OCI-LY7 (cell line): ENCODE results near the gene CCDC178. TPM values are rescaled to one million over a fixed set of nuclear protein-coding genes. Genes with fewer than 3 reads are reported as not detected.

Experiments
- BruUV-seq: library from RNA; stranded (reverse); fragments of 400-500 nt; replicated peaks from 2 replicates; lab custom pipeline; 2021; lab: Mats Ljungman, UMichigan
- CTCF ChIA-PET: fragments of 300-600 bp; sonication (Branson Sonifier 250); formaldehyde crosslinking; loops from one replicate; lab custom pipeline; 2022; ENCODE audit warnings: antibody characterized with exemption; ENCODE audit not compliant: unreplicated experiment; lab: Charles Lee
- POLR2A ChIA-PET: fragments of 300-600 bp; sonication (Branson Sonifier 250); formaldehyde crosslinking; loops from one replicate; lab custom pipeline; 2022; ENCODE audit warnings: antibody characterized with exemption; lab: Charles Lee
- DNase-seq: peaks from one replicate; pipeline ENCODE4 v3.0.0-alpha.2; 2015; ENCODE audit warnings: low spot score
- H2AFZ ChIP-seq: fragments of 200-600 bp; sonication (generic), shearing (Covaris generic); 2 replicates; pipeline ENCODE4 v1.6.1; 2014; ENCODE audit warnings: mild to moderate bottlenecking, antibody characterized with exemption, low read length, moderate library complexity
- H3K27ac ChIP-seq: fragments of 200-600 bp; sonication (generic); 2 replicates; pipeline ENCODE4 v1.5.1; 2014; ENCODE audit warnings: mixed run types, low read depth, mild to moderate bottlenecking, moderate library complexity, low read length, inconsistent platforms; ENCODE audit not compliant: poor library complexity, severe bottlenecking
- H3K36me3 ChIP-seq: fragments of 200-600 bp; sonication (generic); 2 replicates; pipeline ENCODE4 v1.6.1; 2014; ENCODE audit warnings: mild to moderate bottlenecking, antibody characterized with exemption, low read length, moderate library complexity, mixed read lengths; ENCODE audit not compliant: insufficient read depth
- H3K4me1 ChIP-seq: fragments of 200-600 bp; sonication (generic); 2 replicates; pipeline ENCODE4 v1.5.1; 2014; ENCODE audit warnings: mild to moderate bottlenecking, low read length; ENCODE audit not compliant: insufficient read depth, poor library complexity, severe bottlenecking
- H3K4me2 ChIP-seq: fragments of 200-600 bp; sonication (generic); 2 replicates; pipeline ENCODE4 v1.6.1; 2014; ENCODE audit warnings: mild to moderate bottlenecking, low read length
- H3K4me3 ChIP-seq: fragments of 200-600 bp; sonication (generic); 2 replicates; pipeline ENCODE4 v1.5.1; 2014; ENCODE audit warnings: mild to moderate bottlenecking, low read depth, low read length; ENCODE audit not compliant: poor library complexity, severe bottlenecking
- H3K79me2 ChIP-seq: fragments of 200-600 bp; sonication (generic); 2 replicates; pipeline ENCODE4 v1.6.1; 2016; ENCODE audit warnings: low read depth, mild to moderate bottlenecking, low read length, moderate library complexity, mixed read lengths; ENCODE audit not compliant: insufficient read depth
- H3K9me2 ChIP-seq: fragments of 200-600 bp; sonication (generic); 2 replicates; pipeline ENCODE4 v1.6.1; 2016; ENCODE audit warnings: mild to moderate bottlenecking, low read length, mixed read lengths; ENCODE audit not compliant: insufficient read depth
- H3K9me3 ChIP-seq: fragments of 200-600 bp; sonication (generic); 2 replicates; pipeline ENCODE4 v1.6.1; 2014; ENCODE audit warnings: mild to moderate bottlenecking, mixed run types, low read length, mixed read lengths
- H4K20me1 ChIP-seq: fragments of 200-600 bp; sonication (generic); 2 replicates; pipeline ENCODE4 v1.6.1; 2014; ENCODE audit warnings: mild to moderate bottlenecking, antibody characterized with exemption, low read length, moderate library complexity, mixed read lengths; ENCODE audit not compliant: insufficient read depth
- EZH2phosphoT487 ChIP-seq: fragments of 200-600 bp; sonication (generic); IDR thresholded peaks from 2 replicates; pipeline ENCODE4 v1.6.1; 2018; ENCODE audit warnings: low read depth, borderline replicate concordance, mild to moderate bottlenecking, mixed run types, antibody characterized with exemption, low read length, moderate library complexity, mixed read lengths
- intact Hi-C: fragments of 100-400 bp; cut with micrococcal nuclease; formaldehyde crosslinking; loops from one replicate; pipeline ENCODE4 v1.10.0; 2022; ENCODE audit not compliant: unreplicated experiment
- total RNA-seq, 2 experiments: library from RNA; depleted of rRNA in 1 of 2; stranded (reverse); fragments of >200 nt in 1 of 2; shearing (Covaris generic) in 1 of 2; gene quantifications; 2 replicates each; pipeline ENCODE4 v1.2.3, GENCODE V29; 2014 to 2022
- TF ChIP-seq, protein P1 (sequence below): fragments of 200-600 bp; sonication (generic); conservative IDR thresholded peaks from 2 replicates; pipeline ENCODE4 v1.5.1; 2014; ENCODE audit warnings: mild to moderate bottlenecking, antibody characterized with exemption, low read length, moderate library complexity, mixed read lengths

CCDC178 gene
- total RNA-seq, 2 experiments from 2014 or later, result not detected

DNA sequence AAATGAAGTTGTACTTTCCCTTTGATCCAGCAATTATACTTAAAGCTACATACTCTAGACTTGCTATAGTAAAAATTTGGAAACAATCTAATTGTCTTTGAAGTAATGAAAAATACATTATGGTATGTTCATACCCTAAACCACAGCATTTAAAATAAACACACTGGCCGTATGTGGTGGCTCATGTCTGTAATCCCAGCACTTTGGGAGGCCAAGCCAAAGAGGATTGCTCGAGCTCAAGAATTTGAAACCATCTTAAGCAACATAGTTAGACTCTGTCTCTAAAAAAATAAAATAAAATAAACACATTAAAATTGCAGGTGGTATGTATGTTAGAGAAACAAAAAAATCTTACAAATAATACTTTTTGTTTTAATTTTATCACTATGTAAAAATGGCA lies 459.6 kb downstream of the CCDC178 start:
- no peak for DNase-seq
- H3K27ac ChIP-seq, result no peak overlapping the region
- H3K9me3 ChIP-seq, result no peaks in the 10 kb centered on the region
- ChIA-PET POLR2A (interaction anchor here (0.6 kb wide), 1 partner anchor 1943 kb away, joined by 3 read pairs; no protein-coding TSS in a partner anchor), CTCF (no interaction called here)
- intact Hi-C loops, result no loop called here
- no peaks in the 10 kb centered on the region for H3K36me3 ChIP-seq
- no peak overlapping the region for H3K4me3 ChIP-seq
- H4K20me1 ChIP-seq, result no peaks in the 10 kb centered on the region
- no peaks in the 10 kb centered on the region for H3K79me2 ChIP-seq
- BruUV-seq, result no TSS peak
- H3K4me1 ChIP-seq, result peaks cover 2% of the 10 kb centered on the region
- TF ChIP-seq, protein P1, sequence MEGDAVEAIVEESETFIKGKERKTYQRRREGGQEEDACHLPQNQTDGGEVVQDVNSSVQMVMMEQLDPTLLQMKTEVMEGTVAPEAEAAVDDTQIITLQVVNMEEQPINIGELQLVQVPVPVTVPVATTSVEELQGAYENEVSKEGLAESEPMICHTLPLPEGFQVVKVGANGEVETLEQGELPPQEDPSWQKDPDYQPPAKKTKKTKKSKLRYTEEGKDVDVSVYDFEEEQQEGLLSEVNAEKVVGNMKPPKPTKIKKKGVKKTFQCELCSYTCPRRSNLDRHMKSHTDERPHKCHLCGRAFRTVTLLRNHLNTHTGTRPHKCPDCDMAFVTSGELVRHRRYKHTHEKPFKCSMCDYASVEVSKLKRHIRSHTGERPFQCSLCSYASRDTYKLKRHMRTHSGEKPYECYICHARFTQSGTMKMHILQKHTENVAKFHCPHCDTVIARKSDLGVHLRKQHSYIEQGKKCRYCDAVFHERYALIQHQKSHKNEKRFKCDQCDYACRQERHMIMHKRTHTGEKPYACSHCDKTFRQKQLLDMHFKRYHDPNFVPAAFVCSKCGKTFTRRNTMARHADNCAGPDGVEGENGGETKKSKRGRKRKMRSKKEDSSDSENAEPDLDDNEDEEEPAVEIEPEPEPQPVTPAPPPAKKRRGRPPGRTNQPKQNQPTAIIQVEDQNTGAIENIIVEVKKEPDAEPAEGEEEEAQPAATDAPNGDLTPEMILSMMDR, result no peak
- TF ChIP-seq EZH2phosphoT487, result no peak
- no peak overlapping the region for H3K4me2 ChIP-seq
- 0 out of 2 replicates have a peak overlapping the region, but pooled peaks have one; percentile 14 for H2AFZ ChIP-seq
- H3K9me2 ChIP-seq, result no peaks in the 10 kb centered on the region

DNA sequence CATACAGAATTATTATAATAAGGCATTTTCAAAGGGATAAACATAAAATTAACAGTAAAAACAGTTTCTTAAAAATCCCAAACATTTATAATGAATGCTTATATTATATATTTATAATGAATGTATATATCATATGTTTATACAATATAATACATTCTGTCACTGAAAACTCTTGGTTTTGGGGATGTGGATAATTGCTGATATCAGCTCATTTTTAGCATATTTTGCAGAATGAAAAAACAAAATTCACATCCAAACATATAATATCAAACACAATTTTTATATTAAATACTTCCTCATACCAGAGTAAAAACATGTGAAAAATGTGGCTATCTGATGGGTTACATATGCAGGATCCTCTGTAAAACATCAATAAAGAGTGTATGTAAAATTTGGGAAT lies 465.0 kb downstream of the CCDC178 start:
- Histone ChIP-seq H3K4me3 (no peak overlapping the region), H3K4me2 (peak overlapping the region; percentile 83; the same call in 1 of the 2 replicates), H3K9me3 (no peaks in the 10 kb centered on the region), H3K4me1 (peaks cover 34% of the 10 kb centered on the region), H3K79me2 (no peaks in the 10 kb centered on the region), H3K36me3 (no peaks in the 10 kb centered on the region), H3K9me2 (no peaks in the 10 kb centered on the region), H4K20me1 (no peaks in the 10 kb centered on the region), H3K27ac (peak overlapping the region; percentile 78), H2AFZ (peak overlapping the region; percentile 88; the same call in 1 of the 2 replicates)
- no peak for DNase-seq
- BruUV-seq, result no TSS peak
- no peak for TF ChIP-seq EZH2phosphoT487
- TF ChIP-seq, protein P1, result no peak
- POLR2A ChIA-PET, result interaction anchor here (0.7 kb wide), 1 partner anchor 591 kb away, joined by 3 read pairs; no protein-coding TSS in a partner anchor
- intact Hi-C loops, result no loop called here
- CTCF ChIA-PET, result no interaction called here

DNA sequence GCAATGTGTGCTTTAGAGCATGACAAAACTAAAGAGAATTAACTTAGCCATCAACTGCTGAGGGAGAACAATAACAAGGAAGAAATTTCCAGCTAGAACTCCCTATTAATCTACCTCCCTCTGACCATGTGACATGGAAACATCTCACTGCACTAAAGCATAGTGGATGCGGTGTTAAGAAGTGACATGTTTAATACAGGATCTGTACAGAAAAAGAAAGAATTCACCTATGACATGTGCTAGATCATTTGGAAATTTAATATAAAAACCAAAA lies 465.4 kb downstream of the CCDC178 start:
- H3K4me1 ChIP-seq, result peaks cover 34% of the 10 kb centered on the region
- intact Hi-C loops, result no loop called here
- peak overlapping the region; percentile 83 for H3K4me2 ChIP-seq
- no peaks in the 10 kb centered on the region for H3K36me3 ChIP-seq
- no peaks in the 10 kb centered on the region for H4K20me1 ChIP-seq
- CTCF ChIA-PET, result no interaction called here
- peak overlapping the region; percentile 59 for H3K4me3 ChIP-seq
- DNase-seq, result no peak
- peak overlapping the region; percentile 78 for H3K27ac ChIP-seq
- BruUV-seq, result no TSS peak
- no peaks in the 10 kb centered on the region for H3K79me2 ChIP-seq
- no peaks in the 10 kb centered on the region for H3K9me3 ChIP-seq
- no peaks in the 10 kb centered on the region for H3K9me2 ChIP-seq
- TF ChIP-seq, protein P1, result no peak
- no peak for TF ChIP-seq EZH2phosphoT487
- peak overlapping the region; percentile 88 for H2AFZ ChIP-seq
- POLR2A ChIA-PET, result interaction anchor here (0.7 kb wide), 1 partner anchor 591 kb away, joined by 3 read pairs; no protein-coding TSS in a partner anchor
